Glomerular visceral epithelial cell (primary cell): Measurements from ENCODE around the gene AKAP9.
"Not testable (repeated sequence)": the region's sequence is repeated elsewhere in the genome, so short reads cannot be mapped to it uniquely, and the experiment has no call there.

Experiments used
- DNase-seq: peaks from one replicate; pipeline ENCODE4 v3.0.0-alpha.2; 2016; ENCODE audit errors: extremely low spot score

Gene AKAP9

DNA sequence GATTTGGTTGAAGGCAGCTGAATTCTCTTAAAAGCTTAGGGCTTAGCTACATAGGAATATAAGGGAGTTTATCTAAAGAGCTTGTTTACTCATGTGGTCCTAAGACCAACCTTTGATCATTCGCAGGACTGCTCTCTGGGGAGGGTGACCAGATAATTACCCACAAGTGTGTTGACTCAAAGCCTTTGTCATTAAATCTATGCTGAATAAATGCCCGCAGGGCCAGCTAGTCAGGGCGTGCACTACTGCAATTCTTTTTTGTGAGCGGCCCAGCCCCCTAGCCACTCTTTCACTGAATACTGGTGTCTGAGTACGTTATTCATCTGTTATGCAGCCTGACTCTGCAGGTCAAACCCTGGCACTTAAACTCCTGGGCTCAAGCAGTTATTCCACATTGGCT, 69.6 kb downstream of the AKAP9 start:
- no peak for DNase-seq

GRCh38 chr7:92013611-92014010, 72.9 kb downstream of the AKAP9 start:
- DNase-seq: no peak

DNA sequence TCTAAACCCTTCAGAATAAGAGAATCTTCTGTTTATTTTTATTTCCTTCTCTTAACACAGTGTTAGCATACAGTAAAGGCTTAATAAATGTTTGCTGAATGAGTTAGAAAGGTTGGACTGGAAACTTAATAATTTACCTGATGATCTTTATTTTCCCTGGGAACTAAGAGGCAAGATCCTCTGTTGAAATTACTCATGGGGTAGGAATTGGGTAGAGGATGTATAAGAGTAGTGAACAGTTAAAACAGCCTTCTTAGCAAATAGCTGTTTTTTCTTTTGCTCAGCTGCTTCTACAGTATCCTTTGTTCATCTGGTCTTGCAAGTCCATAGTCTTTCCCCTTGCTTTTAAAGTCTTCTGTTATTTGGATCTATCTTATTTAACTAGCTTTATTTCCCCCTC, 80.0 kb downstream of the AKAP9 start:
- DNase-seq: no peak

GRCh38 chr7:92025260-92025659, 84.6 kb downstream of the AKAP9 start:
- no peak for DNase-seq

GRCh38 chr7:92026635-92027034, 86.0 kb downstream of the AKAP9 start:
- DNase-seq: not testable (repeated sequence)

DNA sequence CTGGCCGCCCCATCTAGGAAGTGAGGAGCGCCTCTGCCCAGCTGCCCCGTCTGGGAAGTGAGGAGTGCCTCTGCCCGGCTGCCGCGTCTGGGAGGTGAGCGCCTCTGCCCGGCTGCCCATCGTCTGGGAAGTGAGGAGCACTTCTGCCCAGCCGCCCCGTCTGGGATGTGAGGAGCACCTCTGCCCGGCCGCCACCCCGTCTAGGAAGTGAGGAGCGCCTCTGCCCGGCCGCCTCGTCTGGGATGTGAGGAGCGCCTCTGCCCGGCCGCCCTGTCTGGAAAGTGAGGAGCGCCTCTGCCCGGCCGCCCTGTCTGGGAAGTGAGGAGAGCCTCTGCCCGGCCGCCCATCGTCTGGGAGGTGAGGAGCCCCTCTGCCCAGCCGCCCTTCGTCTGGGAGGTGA, 86.5 kb downstream of the AKAP9 start:
- DNase-seq: not testable (repeated sequence)

DNA sequence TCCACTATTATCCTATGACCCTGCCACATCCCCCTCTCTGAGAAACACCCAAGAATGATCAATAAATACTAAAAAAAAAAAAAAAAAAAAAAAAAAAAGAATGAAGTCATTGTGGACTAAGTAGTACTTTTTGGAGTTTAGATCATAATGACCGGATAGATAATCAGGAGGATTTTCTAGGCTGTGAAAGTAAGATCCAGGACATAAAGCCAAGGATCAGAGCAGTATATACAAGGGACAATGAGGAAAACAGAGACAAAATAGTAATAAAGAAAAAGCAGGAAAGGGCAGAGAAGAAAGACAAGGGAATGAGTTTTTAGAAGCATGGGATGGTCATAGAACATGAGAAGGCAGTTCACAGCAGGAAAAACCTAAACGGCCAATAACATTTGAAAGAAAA, 87.6 kb downstream of the AKAP9 start:
- no peak for DNase-seq

DNA sequence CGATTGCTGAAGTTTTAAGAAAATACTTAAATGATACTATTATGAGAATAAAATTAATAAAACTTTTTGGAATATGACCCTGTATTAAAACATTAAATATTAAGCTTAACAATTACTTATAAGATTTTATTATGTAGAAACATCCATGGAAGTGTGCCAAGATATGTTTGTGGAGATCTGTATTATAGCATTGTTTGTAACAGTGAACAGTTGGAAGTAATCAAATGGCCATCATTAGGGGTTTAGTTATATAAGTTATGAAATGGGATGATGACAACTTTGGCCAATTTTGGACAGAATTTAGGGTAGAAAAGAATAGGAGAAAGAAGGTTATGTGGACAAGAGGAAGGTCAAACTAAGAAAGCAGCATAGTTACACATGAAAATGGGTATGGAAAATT, 88.0 kb downstream of the AKAP9 start:
- DNase-seq: no peak

DNA sequence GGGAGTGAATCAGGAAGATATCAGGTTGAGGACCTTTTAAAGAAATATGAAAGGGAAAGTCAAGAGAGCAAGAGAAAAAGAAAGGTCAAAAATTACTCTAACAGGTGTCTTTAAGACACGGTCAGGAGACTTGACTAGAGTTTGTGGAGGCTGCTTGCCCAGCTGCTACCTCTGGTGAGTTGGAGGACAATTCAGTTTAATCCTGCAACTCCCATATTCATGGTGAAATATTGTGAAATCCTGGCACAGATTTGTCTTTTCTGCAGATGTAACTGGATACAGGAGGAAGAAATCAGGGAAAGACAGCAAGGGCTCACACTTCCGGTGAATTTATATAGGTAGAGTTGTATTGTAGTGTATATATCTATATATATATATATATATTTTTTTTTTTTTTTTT, 93.5 kb downstream of the AKAP9 start:
- no peak for DNase-seq

- DNase-seq: no peak
These were observed 94.9 kb downstream of the AKAP9 start for GRCh38 chr7:92035576-92035975.

DNA sequence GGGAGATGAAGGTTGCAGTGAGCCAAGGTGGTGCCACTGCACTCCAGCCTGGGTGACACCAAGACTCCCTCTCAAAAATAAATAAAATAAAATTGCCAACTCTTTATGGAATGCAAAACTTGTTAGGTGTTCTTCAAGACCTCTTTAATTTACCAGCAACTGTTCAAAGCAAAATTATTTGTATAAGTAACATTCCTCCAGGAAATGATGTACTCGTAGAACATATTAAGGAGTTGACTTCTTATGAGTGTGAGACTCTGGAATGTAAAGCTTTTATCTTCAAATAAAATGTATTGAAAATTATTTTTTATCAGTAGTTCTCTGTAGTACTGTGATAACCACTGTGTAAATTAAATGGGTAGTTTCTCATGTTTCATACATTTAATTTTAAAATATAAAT, 99.2 kb downstream of the AKAP9 start:
- no peak for DNase-seq

- no peak for DNase-seq
These were observed 101.5 kb downstream of the AKAP9 start for GRCh38 chr7:92042056-92042737.

DNA sequence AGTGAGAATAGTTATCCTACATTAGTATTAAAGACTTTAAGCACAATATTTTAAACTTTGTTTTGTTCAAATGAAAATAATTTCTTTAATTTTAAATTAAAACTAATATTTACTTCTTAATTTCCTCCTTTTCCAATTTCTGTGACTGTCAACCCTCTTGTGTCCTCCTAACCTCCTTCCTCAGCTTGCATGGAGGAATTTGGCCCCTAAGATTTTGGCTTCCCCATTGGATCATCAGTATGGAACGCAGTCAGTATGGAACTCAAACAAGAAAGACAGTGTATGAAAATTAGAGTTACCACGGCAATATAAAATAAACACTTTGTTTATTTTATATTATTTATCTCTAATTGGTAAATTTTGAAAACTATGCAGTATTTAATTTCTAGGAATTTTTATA, 102.4 kb downstream of the AKAP9 start:
- DNase-seq: no peak

GRCh38 chr7:92043637-92044036, 103.0 kb downstream of the AKAP9 start:
- no peak for DNase-seq

DNA sequence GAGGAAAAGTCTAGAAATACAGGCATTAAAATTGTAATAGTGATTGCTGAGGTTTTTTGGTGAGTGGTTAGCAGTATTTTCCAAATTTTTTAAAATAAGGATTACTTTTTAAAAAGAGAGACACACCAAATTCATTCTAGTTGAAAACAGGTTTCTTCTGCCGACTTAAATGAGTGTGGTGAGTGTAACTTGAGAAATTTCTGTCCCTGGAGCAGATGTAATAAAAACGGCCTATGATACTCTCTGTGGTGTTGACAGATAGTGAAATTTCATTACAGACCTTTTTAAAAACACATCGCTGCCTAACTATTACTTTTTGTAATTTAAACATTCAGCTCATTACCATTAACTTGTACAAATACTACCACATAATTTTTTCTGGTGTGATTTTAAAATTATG, 103.5 kb downstream of the AKAP9 start:
- no peak for DNase-seq

GRCh38 chr7:92044940-92045339, 104.3 kb downstream of the AKAP9 start:
- no peak for DNase-seq

GRCh38 chr7:92051655-92052054, 111.0 kb downstream of the AKAP9 start:
- DNase-seq: no peak

DNA sequence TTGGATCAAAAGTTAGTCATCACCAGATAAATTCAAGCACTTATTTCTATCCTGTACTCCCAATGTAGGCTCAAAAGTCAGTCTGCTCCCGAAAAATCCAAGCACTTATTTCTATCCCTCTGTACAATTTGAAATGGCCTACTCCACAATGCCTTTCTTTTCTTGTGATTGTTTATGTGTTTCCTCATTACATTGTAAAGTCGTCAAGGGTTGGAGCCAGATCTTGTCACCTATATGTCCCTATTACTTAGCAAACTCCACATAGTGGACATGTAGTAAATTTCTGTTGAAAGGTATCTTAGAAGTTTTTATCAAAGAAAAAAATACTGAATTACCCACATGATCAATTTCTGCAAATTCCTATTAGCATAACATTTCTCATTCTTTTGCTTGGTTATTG, 111.5 kb downstream of the AKAP9 start:
- no peak for DNase-seq

- no peak for DNase-seq
These were observed 112.0 kb downstream of the AKAP9 start for GRCh38 chr7:92052684-92053083.

GRCh38 chr7:92053312-92053711, 112.7 kb downstream of the AKAP9 start:
- no peak for DNase-seq

DNA sequence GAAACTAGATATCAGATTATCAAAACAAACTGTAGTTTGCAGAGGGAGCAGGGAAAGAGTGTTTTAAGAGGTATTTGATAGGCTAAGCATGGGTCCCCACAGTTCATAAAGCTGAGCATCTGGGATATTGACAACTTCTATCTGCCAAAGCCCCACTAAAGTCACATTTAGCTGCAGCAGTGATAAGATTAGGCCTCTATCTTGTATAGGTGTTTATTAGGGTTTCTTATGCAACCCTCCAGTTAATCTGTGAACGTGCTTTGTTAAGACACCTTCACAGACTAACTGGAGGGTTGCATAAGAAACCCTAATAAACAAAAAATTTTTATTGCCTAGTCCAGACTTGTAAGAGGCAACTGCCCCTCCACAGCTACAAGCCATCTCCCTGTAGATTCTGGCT, 115.6 kb downstream of the AKAP9 start:
- DNase-seq: no peak

- no peak for DNase-seq
These were observed 116.7 kb downstream of the AKAP9 start for GRCh38 chr7:92057375-92057774.

DNA sequence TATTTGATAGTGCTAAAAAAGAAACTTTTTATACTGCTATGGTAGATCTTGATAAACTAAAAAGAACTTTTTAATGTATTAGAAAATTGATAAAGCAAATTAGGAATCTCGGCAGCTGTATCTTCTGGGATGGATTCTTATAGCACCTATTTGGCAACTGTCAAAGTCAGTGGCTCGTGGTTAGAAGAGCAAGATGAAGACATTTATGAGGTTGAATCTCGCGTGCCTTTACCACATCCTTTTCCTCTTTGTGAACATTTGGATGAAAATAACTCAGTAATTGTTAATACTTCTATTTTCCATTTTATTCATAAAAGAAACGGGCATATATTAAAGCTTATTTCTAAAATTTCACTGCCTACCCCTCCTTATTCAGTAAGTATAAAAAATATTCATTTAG, 117.4 kb downstream of the AKAP9 start:
- peak; percentile 8 for DNase-seq

GRCh38 chr7:92058899-92059298, 118.2 kb downstream of the AKAP9 start:
- DNase-seq: no peak
